ENCODE data around the gene ZNF516.

ZNF516 gene

DNA sequence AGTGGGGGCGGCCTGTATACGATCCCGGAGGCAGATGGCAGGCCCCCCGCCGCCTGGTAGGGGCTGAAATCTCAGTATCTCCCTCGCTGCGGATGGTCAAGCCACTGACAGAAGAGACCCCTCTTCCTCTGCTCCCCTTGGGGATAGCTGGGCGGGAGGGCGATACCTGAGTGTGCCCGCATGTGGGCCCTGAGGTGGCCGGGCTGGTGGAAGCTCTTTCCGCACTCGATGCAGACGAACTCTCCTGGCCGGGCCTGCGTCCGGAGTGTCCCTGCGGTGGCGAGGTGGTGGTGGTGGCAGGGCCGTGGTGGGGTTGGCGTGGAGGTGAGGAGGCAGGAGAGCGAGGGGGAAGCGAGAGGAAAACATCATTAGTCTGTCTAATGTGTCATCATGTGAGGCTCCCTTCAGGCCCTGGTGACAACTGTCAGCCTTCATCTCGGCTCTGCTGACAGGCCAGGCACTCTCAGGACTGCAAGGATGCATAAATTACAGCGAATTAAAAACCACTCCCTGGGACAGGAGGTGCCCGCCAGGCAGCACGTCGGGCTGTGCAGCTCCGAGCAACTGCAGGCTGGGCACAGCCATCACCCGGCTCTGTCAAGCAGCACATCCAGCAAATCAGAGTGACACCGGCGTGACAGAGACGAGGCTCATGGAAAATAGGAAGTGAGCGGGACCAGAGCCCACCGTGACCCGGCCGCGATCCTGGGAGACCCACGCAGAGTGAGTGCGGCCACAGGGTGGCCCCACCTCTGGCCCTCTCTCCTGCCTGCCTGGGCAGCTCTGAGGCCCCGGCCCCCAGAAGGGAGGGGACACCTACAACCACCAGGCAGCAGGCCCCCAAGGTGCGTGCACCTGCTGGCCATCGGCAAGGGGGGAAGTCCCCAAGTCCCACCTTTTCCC lies 123.5 kb downstream of the ZNF516 start:
- Histone ChIP-seq H3K27me3 (ENCODE audit: insufficient read depth, poor library complexity, severe bottlenecking) (no peaks in the 10 kb centered on the region), H3K27ac (replicated peaks) (no peak overlapping the region), H3K4me3 (replicated peaks; ENCODE audit: insufficient read depth, low read length) (no peak overlapping the region)
- no peak for TF ChIP-seq SPI1 (IDR thresholded peaks at IDR 0.05; ENCODE audit: borderline replicate concordance, low read depth)
- TF ChIP-seq CTCF (IDR thresholded peaks at IDR 0.05; ENCODE audit: insufficient read depth, low read length) = no peak
- no peak for DNase-seq (ENCODE audit: low read depth in 1 of 2, low spot score in 1 of 2)

GRCh38 chr18:76370686-76371085 lies 124.4 kb downstream of the ZNF516 start:
- TF ChIP-seq CTCF (IDR thresholded peaks at IDR 0.05; ENCODE audit: insufficient read depth, low read length) = no peak
- no peak for TF ChIP-seq POLR2AphosphoS5 (IDR thresholded peaks at IDR 0.05; ENCODE audit: low read depth)
- TF ChIP-seq REST (IDR thresholded peaks at IDR 0.05; ENCODE audit: insufficient replicate concordance, low read depth) = no peak
- TF ChIP-seq SPI1 (IDR thresholded peaks at IDR 0.05; ENCODE audit: borderline replicate concordance, low read depth) = no peak
- no peak for TF ChIP-seq GABPA (IDR thresholded peaks at IDR 0.05; ENCODE audit: low read depth)
- Histone ChIP-seq H3K27me3 (ENCODE audit: insufficient read depth, poor library complexity, severe bottlenecking) (no peaks in the 10 kb centered on the region), H3K4me3 (replicated peaks; ENCODE audit: insufficient read depth, low read length) (no peak overlapping the region), H3K27ac (replicated peaks) (no peak overlapping the region)
- DNase-seq (ENCODE audit: low read depth in 1 of 2, low spot score in 1 of 2) = no peak

DNA sequence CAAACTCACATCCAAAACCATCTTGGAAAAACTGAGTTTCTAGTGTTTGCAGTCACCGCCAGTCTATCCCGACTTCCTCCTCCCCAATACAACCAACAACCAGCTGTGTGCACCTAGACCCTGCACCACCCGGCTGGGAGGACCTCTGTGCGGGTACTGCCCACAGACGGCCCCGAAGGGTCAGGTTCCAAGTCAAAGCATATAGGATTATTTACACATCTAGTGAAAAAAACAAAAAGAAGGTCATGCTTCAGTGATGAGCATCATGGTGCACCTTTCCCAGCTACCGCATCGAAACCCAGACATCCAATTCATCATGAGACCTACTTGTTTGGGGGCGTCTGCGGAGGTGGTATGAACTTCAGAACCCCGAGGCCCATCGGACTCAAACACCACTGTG lies 124.8 kb downstream of the ZNF516 start:
- Histone ChIP-seq H3K27me3 (ENCODE audit: insufficient read depth, poor library complexity, severe bottlenecking) (no peaks in the 10 kb centered on the region), H3K27ac (replicated peaks) (no peak overlapping the region), H3K4me3 (replicated peaks; ENCODE audit: insufficient read depth, low read length) (no peak overlapping the region)
- DNase-seq (ENCODE audit: low read depth in 1 of 2, low spot score in 1 of 2) = no peak
- no peak for TF ChIP-seq SPI1 (IDR thresholded peaks at IDR 0.05; ENCODE audit: borderline replicate concordance, low read depth)
- TF ChIP-seq CTCF (IDR thresholded peaks at IDR 0.05; ENCODE audit: insufficient read depth, low read length) = no peak
- no peak for TF ChIP-seq GABPA (IDR thresholded peaks at IDR 0.05; ENCODE audit: low read depth)
- no peak for TF ChIP-seq REST (IDR thresholded peaks at IDR 0.05; ENCODE audit: insufficient replicate concordance, low read depth)
- no peak for TF ChIP-seq POLR2AphosphoS5 (IDR thresholded peaks at IDR 0.05; ENCODE audit: low read depth)
